ENCODE data around the gene KIF5A.
"Not testable (repeated sequence)": the region's sequence is repeated elsewhere in the genome, so short reads cannot be mapped to it uniquely, and the experiment has no call there.

Gene KIF5A

DNA sequence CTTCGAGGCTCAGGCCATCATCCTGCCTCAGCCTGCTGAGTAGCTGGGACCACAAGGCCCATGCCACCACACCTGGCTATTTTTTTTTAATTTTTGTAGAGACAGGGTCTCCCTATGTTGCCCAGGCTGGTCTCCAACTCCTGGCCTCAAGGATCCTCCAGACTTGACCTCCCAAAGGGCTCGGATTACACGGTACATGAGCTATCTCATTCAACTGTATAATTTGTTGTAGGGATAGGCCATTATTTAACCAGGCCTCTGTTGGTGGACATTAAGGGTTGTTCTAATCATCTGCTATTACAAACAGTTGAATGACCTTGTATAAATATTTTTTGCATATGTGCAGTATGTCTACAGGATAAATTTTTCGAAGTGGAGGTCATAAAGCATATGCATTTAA is 9.0 kb downstream of the KIF5A start:
- DNase-seq = no peak

DNA sequence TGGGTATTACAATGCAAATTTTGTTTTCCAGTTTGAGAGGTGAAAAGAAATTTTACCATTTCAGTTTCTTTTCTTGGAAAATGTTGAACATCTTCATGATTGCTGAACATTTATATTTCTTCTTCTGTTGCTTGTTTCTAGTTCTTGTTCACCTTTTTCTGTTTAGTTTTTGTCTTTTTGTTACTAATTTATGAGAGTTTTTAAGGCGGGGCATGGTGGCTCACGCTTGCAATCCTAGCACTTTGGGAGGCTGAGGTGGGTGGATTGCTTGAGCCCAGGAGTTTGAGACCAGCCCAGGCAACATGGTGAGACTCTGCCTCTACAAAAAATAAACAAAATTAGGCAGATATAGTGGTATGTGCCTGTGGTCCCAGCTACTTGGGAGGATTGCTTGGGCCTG is 10.7 kb downstream of the KIF5A start:
- no peak for DNase-seq

DNA sequence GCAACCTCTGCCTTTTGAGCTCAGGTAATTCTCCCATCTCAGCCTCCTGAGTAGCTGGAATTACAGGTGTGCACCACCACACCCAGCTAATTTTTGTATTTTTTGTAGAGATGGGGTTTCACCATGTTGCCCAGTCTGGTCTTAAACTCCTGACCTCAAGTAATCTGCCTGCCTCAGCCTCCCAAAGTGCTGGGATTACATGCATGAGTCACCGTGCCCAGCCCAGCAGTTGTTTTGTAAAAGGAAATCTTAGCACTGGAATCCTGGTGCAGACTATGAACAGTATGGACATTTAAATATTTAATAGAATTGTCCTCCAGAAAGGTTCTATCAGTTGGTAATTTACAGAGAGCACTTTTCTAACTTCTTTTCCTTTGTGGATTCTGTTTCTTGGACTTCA is 11.3 kb downstream of the KIF5A start:
- not testable (repeated sequence) for DNase-seq

DNA sequence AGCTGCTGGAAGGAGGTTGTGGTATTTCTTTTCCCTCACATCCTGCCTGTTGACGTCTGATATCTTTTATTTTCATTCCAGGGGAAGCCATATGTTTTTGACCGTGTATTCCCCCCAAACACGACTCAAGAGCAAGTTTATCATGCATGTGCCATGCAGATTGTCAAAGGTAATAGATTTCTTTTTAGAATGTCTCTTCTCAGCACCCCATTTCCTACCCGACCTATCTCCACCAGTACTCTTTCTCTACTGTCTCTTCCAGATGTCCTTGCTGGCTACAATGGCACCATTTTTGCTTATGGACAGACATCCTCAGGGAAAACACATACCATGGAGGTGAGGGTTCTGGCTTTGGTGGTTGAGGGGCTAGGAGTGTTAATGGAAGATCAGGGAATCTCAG is 13.5 kb downstream of the KIF5A start:
- no peak for DNase-seq

DNA sequence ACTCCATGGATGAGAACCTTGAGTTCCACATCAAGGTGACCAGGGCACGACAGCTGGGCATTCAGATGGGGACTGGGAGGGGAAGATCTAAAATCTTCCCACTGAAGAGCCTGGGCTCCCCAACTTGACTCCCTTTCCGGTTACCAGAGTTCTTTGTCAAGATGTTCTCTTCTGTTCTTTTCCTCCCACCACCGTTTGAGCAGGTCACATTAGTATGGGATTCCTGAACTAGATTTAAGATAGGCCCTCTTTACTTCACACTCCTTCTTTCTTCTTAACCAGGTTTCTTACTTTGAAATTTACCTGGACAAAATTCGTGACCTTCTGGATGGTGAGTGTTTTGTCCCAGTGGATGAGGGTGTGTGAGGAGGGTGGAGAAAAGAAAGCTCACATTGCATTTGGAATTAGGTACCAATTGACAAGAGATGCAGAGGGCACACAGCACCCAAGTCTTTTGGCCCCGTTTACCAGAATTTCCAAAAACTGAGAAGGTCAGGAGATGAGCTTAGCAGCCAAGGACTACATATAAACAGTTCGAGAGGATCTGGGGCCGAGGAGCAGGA is 14.4 kb downstream of the KIF5A start:
- DNase-seq = no peak

DNA sequence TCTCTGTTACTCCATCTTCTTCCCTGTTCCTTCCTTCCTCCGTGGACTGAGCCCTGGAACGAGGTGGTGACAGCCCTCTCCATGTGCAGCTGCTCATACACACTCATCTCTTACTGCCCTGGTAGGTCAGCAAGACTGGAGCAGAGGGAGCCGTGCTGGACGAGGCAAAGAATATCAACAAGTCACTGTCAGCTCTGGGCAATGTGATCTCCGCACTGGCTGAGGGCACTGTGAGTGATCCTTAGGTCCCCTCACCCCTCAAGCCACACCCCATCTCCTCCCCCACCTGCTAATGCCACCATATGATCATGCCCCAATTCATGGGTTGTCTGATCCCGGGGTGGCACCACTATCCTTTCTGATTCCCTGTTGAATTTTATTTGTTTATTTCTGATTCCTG is 19.0 kb downstream of the KIF5A start:
- no peak for DNase-seq

DNA sequence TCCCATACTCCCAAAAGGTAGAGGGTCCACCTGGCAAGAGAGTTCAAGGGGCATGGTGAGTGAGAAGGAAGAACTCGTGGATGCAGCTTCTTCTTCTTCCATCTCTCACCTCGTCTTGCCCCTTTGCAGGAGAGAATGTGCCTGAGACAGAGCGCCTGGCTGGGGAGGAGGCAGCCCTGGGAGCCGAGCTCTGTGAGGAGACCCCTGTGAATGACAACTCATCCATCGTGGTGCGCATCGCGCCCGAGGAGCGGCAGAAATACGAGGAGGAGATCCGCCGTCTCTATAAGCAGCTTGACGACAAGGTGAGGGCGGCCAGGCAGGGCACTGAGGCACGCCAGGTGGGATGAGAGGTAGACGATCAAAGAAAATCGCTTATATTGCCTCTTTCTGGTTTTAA is 20.0 kb downstream of the KIF5A start:
- DNase-seq = no peak

DNA sequence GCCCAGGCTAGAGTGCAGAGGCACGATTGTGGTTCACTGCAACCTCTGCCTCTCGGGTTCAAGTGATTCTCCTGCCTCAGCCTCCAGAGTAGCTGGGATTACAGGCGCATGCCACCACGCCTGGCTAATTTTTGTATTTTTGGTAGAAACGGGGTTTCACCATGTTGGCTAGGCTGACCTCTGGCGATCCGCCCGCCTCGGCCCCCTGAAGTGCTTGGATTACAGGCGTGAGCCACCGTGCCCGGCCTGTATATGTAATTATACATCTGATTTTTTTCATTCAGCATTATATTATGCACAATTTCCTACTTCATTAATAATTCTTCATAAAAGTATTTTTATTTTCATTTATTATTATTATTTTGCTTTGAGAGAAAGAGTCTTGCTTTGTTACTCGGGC is 20.6 kb downstream of the KIF5A start:
- DNase-seq = not testable (repeated sequence)

DNA sequence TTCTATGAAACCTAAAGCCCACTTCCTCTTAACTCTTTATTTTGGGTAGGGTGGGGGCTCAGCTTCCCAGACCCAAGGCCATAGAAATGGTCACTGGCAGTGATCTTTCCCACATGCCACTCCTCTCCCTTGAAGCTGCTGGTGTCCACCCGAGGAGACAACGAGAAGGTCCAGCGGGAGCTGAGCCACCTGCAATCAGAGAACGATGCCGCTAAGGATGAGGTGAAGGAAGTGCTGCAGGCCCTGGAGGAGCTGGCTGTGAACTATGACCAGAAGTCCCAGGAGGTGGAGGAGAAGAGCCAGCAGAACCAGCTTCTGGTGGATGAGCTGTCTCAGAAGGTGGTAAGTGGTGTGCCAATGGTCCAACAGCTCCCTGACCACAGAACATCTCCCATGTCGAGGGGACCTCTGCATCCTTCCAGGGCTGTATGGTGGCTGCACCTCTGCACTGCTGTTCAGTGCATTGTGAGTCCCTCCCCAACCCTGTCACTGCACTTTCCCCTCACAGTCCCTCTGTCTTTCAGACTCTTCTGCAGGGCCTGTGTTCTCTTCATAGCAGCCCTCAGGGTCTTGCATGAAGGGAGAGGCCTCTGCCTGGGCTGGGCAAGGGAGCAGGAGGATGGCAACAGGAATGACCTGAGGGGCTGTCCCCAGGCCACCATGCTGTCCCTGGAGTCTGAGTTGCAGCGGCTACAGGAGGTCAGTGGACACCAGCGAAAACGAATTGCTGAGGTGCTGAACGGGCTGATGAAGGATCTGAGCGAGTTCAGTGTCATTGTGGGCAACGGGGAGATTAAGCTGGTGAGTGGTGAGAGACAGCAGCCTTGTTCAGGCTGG is 22.3 kb downstream of the KIF5A start:
- no peak for DNase-seq

DNA sequence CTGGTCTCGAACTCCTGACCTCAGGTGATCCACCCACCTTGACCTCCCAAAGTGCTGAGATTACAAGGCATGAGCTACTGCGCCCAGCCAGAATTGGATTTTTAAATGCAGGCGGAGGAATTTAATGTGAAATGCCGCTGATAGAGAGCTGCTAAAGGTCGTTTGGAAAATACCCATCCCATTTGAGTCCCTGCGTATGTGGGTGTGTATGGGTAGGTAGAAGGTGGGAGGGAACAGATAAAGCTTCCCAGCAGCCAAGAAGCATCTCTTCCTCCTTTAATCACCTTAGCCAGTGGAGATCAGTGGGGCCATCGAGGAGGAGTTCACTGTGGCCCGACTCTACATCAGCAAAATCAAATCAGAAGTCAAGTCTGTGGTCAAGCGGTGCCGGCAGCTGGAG is 25.0 kb downstream of the KIF5A start:
- DNase-seq = no peak

DNA sequence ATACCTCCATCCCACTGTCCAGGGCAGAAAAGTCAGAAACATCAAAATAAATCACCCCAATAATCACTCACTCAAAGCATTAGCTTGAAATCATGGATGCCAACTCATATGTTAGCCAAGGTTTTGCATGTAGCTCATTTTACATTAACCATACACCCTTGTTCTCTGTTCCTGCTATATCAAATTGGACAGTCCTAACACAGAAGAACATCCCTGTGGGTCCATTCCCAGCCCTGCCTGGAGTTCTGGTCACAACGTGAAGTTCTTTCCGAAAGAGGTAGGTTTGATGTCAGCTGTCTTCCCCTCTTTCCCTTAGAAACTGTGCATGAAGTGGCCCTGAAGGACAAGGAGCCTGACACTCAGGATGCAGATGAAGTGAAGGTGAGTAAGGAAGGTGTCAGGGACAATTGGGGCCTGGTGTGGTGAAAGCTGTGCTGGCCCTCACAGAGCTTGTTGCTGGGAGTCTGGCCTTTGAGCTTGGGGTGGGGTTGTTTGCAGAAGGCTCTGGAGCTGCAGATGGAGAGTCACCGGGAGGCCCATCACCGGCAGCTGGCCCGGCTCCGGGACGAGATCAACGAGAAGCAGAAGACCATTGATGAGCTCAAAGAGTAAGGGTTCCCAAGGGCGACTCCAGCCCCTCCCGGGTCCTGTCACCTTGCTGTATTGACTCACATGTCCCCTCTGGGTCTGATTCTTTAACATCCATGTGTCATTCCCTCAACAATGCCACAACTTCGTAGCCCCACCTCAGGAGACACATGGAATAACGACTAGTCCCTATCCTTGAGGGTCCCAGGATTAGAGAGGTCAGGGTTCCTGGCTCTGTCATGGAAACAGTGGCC is 26.1 kb downstream of the KIF5A start:
- no peak for DNase-seq

DNA sequence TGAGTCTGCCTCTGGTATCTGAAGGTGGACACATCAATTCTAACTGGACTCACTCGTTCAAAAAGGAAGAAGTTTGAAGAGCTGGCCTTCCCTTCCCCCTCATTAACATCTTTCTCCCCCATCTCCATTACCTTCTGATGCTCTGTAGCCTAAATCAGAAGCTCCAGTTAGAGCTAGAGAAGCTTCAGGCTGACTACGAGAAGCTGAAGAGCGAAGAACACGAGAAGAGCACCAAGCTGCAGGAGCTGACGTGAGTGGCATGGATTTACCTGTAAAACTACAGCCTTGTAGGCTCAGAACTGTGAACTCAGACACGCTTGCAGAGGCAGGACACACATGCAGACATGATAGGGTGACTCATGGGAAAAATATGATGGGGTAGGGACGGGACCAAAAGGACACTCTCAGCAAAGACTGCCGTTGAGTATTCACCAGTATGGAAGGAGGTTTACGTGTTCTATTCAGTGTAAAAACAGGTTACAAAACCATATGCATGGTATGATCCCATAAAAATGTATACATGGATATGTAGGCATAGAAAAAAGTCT is 26.8 kb downstream of the KIF5A start:
- no peak for DNase-seq

DNA sequence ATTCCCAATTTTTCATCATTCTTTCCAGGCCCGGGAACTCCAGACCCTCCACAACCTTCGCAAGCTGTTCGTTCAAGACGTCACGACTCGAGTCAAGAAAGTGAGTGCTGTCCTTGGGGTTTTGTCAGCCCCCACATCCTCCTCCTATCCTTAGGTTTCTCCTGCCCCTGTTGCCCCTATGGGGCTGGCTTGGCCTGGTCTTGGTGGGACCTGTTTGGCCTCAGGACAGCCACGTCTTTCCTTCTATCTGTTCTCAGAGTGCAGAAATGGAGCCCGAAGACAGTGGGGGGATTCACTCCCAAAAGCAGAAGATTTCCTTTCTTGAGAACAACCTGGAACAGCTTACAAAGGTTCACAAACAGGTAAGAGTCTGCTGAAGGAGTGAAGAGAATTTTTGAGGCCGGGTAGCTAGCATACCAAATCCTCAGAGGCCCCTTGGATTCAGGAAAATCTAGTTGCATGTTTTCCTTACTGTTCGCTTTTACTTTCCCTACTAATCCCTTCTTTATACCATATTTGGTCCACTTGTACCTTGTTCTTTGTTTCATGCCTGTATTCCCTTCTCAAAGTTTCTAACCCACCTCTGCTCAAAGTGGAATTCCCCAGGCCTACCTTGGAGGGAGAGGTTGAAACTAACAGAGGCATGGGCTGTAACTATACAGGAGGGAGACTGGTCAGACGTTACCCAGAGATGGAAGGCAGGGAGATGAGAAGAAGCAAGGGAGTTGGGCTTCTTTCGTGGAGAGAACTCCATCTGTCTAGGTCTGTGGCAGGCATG is 28.3 kb downstream of the KIF5A start:
- DNase-seq = no peak

DNA sequence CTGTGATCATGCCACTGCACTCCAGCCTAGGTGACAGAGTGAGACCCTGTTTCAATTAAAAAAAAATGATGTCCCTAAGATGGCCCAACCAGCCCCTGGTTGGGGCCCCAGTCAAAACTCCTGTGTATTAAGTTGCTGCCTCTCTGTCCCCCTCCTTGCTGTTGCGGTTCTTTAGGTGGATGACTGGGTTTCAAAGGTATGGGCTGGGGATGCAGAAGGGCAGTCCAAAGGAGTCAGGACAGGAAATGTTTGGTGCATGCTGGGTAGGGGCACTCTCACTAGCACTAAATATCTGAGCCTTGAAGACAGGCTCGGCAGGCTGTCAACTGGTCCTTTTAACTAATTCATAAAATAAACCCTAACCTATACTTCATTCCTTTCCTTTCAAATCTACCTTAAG is 29.2 kb downstream of the KIF5A start:
- no peak for DNase-seq

DNA sequence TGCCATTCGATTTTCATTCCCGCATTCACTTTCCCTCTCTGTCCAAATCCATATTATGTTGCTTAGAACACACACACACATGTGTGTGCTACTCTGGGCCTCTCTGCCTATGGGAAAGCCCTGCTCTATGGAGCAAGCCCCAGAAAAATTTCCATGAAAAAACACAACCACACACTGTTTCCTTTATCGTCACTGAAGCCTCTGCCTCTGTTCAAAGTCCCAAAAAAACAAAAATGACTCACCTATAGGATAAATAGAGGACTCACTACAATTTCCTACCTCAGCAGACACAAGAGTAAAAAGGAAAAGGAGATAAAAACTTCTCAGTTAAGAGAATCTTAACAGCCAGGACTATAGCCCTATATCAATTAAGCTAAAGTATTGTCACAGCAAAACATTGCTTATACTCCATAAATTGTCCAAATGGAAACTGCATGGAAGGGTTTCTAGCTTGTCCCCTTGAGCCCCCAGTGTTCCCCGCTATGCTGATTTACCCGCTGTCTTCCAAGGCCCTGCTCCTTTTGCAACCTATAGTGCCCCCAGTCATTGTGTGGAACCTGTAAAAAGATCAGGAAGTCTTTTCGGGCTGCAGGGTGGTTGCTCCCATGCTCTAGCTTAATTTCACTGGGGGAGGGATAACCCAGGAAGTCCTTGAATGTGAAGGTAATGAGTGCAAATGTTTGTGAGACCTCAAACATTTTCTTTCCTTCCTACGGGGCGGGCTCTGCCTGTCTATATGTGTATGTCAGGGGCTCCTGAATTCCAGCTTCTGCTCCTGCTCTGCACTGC is 30.0 kb downstream of the KIF5A start:
- DNase-seq = no peak

DNA sequence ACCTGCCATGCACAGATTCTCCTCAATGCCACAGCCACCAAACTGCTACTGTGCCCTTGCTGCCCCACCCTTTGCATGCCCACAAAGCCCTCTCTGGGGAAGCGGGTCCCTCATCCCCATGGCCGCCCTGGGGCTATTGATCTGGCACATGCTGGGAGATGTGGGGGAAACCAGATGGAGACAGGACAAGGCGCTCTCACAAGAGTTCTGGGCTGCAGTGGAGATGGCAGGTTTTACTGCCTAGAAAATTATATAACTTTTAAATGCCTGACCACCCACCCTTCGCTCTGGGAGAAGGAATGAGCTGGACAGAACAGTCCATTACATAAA is 30.6 kb downstream of the KIF5A start:
- DNase-seq = no peak

DNA sequence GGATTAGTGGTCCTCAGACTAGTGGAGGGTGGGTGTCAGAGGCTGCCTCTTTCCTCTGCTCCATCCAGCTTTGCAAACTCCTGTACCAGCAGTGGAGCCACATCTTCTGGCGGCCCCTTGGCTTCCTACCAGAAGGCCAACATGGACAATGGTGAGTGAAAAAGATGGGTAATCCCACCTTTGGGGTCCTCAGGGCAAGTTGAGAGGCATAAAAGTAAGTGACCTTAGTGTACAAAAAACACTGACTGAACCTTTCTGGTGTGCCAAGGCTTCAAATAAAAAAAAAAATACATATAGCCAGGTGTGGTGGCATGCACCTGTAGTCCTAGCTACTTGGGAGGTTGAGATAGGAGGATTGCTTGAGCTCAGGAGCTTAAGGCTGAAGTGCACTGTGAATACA is 32.0 kb downstream of the KIF5A start:
- DNase-seq = no peak

DNA sequence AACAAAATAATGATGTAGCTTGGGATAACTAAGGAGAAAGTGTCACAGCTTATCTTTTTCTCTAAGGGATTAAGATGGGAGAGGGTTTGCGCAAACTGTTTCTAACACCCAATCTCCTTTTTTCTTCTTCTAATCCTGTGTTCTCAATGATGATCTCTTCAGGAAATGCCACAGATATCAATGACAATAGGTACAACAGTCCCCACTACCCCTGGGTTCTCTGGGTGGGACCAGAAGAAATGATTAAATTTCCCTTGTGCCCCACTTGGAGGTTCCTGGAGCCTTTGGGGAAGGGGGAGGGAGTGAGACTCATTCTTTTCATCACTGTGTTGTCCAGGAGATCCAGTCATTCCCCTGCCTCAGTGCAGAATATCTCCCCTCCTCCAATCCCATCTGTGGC is 32.6 kb downstream of the KIF5A start:
- no peak for DNase-seq

DNA sequence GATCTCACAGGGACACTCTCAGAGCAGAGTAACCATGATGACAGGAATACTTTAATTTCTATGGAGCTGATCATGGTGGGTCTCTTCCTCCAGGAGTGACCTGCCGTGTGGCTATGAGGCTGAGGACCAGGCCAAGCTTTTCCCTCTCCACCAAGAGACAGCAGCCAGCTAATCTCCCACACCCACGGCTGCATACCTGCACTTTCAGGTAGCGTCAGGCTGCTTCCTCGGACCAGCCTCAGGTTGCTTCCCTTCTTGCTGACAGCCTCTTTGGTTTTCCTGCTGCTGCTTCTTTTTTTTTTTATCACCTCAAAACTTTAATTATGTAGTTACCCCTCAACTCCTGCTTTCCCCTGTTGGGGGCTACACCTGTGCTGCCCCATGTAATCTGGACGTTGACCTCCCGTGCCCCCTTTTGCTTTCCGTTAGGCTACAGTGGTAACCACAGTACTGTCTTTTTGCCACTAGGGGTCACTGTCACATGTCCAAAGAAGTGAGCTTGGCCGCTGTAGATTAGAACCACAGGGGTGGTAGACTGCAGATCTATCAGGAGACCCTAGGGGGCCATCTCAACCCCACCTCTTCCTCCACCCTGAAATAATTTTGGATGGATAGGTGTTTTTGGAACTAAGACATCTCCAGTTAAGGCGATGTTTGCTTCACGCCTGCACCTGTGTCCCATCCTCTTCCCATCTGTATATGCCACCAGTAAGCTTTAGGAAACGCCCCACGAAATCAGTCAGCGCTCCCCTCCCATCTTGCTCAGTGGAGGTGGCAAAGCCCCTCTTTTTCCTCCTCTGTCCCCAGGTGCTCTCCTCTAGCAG is 33.4 kb downstream of the KIF5A start:
- peak; percentile 44 for DNase-seq

DNA sequence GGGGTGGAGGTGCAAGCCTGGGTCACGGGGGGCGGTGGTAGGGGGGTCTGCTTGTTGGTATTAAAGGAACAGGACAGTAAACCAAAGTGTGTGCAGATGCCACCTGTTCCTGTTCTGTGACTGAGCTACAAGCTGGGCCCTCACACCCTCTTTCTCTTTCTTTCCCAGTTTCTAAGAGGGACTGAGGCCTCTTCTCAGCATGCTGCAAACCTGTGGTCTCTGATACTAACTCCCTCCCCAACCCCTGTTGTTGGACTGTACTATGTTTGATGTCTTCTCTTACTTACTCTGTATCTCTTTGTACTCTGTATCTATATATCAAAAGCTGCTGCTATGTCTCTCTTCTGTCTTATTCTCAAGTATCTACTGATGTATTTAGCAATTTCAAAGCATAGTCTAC is 34.2 kb downstream of the KIF5A start:
- no peak for DNase-seq

DNA sequence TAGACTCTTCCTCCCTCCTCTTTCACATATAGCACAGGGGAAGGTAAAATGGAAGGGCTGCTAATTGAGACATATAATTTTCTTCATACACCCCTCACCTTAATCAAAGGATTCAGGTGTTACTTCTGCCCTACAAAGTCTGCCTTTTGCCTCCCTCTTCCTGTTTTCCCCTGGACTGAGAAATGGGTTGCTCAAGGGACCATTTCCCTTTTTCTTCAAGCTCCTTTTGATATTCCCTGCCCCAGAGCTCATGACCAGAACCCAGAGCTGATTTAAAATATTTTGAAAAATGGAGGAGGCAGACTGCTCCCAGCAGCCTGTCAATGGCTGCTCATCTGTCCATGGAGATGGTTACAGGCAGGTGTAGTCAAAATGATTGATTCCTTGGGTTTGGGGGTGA is 34.8 kb downstream of the KIF5A start:
- DNase-seq = no peak

Measured in NCI-H2227 treated with DMSO at 0.1 percent for 48 hours (cell line).